GM23338 (cell line): Measurements from ENCODE around the gene BIN1. TPM values are rescaled to one million over a fixed set of nuclear protein-coding genes. Genes with fewer than 3 reads are reported as not detected.

Source experiments
- CTCF ChIP-seq, 2 experiments: fragments of 200-600 bp in 1 of 2; sonication (generic) in 1 of 2; conservative IDR thresholded peaks; 2 replicates each; pipeline versions ENCODE4 v1.5.1 to v1.6.1; 2016 to 2017; ENCODE audit warnings: antibody characterized with exemption in 2 of 2, low read depth in 2 of 2, mild to moderate bottlenecking in 2 of 2, moderate library complexity in 1 of 2
- EZH2 ChIP-seq: fragments of 200-600 bp; sonication (generic); IDR thresholded peaks from one replicate; pipeline ENCODE4 v1.8.0; 2017; ENCODE audit warnings: antibody characterized with exemption, mild to moderate bottlenecking, low read depth; ENCODE audit not compliant: unreplicated experiment
- EZH2phosphoT487 ChIP-seq: fragments of 200-600 bp; sonication (generic); IDR thresholded peaks from one replicate; pipeline ENCODE4 v1.8.1; 2018; ENCODE audit warnings: antibody characterized with exemption; ENCODE audit not compliant: unreplicated experiment
- NANOG ChIP-seq: IDR thresholded peaks from 2 replicates; pipeline ENCODE4 v1.6.1; 2016; ENCODE audit warnings: antibody characterized with exemption, borderline replicate concordance
- REST ChIP-seq: IDR thresholded peaks from one replicate; pipeline ENCODE4 v1.6.1; 2018; ENCODE audit warnings: antibody characterized with exemption; ENCODE audit not compliant: unreplicated experiment
- ZNF114 ChIP-seq: fragments of 250-450 bp; sonication (Bioruptor Pico); IDR thresholded peaks from 2 replicates; pipeline ENCODE4 v1.5.0; 2020; ENCODE audit warnings: mild to moderate bottlenecking, moderate library complexity
- ZNF331 ChIP-seq: fragments of 250-450 bp; sonication (Bioruptor Pico); IDR thresholded peaks from 2 replicates; pipeline ENCODE4 v1.5.0; 2020; ENCODE audit warnings: low read depth, mild to moderate bottlenecking, moderate library complexity
- ZNF462 ChIP-seq: fragments of 250-450 bp; sonication (Bioruptor Pico); IDR thresholded peaks from 2 replicates; pipeline ENCODE4 v1.5.0; 2020; ENCODE audit warnings: mild to moderate bottlenecking, moderate library complexity
- polyA plus RNA-seq: library from polyadenylated mRNA; unstranded; fragments of >200 nt; fragmentation: Nextera tagmentation; extraction: Ambion mirVana; gene quantifications from 2 replicates; pipeline ENCODE4 v1.2.1, GENCODE V29; 2016
- total RNA-seq: library from RNA; depleted of rRNA; stranded (reverse); fragments of >200 nt; shearing (Covaris generic); gene quantifications from 2 replicates; pipeline ENCODE4 v1.2.3, GENCODE V29; 2014

The BIN1 gene
- total and polyA plus RNA-seq, 2 experiments from 2014 or later = 30.1 to 56.4 TPM

GRCh38 chr2:127089478-127090235 is 17.3 kb downstream of the BIN1 start (continued):
- TF ChIP-seq ZNF462 (CRISPR knock-in tag) (no peak), ZNF331 (CRISPR knock-in tag) (no peak), CTCF (conservative IDR thresholded peaks at IDR 0.05; ENCODE audit: low read depth in 2 of 2) (no peak), EZH2phosphoT487 (no peak), EZH2 (no peak), NANOG (no peak), ZNF114 (CRISPR knock-in tag) (no peak), REST (no peak)
